ENCODE results near the gene STAT4. TPM values are rescaled to one million over a fixed set of nuclear protein-coding genes. Genes with fewer than 3 reads are reported as not detected.

The STAT4 gene
- total and polyA plus RNA-seq, 2 donors from 2014 or later, result 1.2 to 8.5 TPM

DNA sequence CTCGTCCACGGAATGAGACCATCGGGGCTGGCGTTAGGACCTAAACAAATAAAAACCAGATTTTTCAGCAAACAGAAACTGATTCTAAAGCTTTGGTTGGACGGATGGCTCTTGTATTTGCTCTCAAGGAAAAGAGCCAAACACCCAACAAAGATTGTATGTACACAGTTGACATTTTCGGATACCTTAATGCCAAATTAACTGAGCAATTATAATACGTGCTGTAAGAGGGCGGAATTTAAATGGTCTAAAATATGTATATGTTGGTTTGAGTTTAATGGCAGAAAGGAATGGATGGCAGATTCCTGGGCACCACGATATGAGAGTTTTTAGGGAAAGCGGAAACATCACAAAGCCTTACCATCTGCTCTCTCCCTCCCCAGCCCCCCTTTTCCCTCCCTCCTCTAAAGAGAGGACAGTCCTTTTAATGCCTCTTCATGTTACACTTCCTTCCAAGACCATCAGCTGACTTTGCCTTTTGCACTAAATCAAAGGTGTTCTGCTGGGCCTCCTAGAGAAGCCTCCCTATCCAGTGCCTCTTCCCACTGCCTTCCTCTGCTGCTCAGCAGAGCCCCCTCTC, 170.1 kb downstream of the STAT4 start:
- Histone ChIP-seq H3K27me3 (ENCODE audit: control insufficient read depth, insufficient read depth, low read length) (no peaks in the 10 kb centered on the region), H3K9me3 (ENCODE audit: control insufficient read depth in 2 of 3, insufficient read depth in 1 of 3, low read length in 3 of 3) (no peaks in the 10 kb centered on the region), H3K9ac (ENCODE audit: low read length in 3 of 3) (no peak overlapping the region), H3K4me3 (ENCODE audit: low read length in 3 of 3) (no peak overlapping the region), H3K36me3 (ENCODE audit: control insufficient read depth in 2 of 3, insufficient read depth in 3 of 3, low read length in 3 of 3) (peaks cover 20 to 72% (median 63%) of the 10 kb centered on the region in 3 donors), H3K27ac (ENCODE audit: low read depth in 2 of 2, low read length in 2 of 2) (peak overlapping the region; percentile 75 to 82), H3K4me1 (ENCODE audit: control insufficient read depth in 2 of 3, insufficient read depth in 2 of 3, low read depth in 1 of 3, low read length in 3 of 3) (peaks cover 0 to 12% (median 5%) of the 10 kb centered on the region in 3 donors)
- peak in 3 of 5 donors; percentile 31 to 67 (median 53) for DNase-seq
- intact Hi-C loops (cut with DNase I), result no loop called here
- FAIRE-seq, result no peak
- TF ChIP-seq, protein P1, sequence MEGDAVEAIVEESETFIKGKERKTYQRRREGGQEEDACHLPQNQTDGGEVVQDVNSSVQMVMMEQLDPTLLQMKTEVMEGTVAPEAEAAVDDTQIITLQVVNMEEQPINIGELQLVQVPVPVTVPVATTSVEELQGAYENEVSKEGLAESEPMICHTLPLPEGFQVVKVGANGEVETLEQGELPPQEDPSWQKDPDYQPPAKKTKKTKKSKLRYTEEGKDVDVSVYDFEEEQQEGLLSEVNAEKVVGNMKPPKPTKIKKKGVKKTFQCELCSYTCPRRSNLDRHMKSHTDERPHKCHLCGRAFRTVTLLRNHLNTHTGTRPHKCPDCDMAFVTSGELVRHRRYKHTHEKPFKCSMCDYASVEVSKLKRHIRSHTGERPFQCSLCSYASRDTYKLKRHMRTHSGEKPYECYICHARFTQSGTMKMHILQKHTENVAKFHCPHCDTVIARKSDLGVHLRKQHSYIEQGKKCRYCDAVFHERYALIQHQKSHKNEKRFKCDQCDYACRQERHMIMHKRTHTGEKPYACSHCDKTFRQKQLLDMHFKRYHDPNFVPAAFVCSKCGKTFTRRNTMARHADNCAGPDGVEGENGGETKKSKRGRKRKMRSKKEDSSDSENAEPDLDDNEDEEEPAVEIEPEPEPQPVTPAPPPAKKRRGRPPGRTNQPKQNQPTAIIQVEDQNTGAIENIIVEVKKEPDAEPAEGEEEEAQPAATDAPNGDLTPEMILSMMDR (IDR thresholded peaks at IDR 0.05; ENCODE audit: borderline replicate concordance, extremely low read depth, insufficient read depth), result no peak

DNA sequence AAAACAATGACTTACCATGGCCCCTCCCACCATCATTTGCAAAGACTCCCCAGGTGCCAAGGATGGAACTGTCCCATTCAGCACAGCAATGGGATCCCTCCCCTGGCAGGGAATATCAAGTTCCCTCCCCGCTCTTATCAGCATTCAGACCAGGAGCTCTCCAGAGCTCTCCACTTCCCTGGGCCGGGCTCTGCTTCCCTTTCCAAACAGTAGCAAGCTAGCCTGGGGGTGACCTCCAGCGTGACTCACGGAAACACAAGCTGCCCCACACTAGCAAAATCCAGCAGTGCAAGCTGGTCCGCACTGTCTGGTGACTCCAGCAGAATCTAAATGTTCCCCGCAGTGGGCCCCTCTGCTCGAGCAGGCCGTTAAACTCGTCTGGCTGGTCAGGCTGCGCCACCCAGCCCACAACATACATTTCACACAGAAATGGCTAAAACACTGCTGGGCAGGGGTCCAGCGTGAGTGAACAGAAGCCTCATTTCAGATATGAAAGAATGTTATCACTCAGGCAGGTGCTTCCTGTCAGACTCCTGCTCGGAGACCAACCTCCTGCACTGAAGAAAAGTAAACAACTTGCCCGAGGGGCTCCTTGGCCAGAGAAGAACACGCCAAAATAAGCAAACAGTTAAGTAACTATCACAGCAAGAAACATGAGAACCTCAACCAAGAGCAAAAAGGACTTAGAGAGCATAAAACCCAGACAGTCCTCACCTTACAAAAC, 170.7 kb downstream of the STAT4 start:
- Histone ChIP-seq H3K4me1 (ENCODE audit: control insufficient read depth in 2 of 3, insufficient read depth in 2 of 3, low read depth in 1 of 3, low read length in 3 of 3) (peaks cover 0 to 12% (median 5%) of the 10 kb centered on the region in 3 donors), H3K4me3 (ENCODE audit: low read length in 3 of 3) (no peak overlapping the region), H3K9ac (ENCODE audit: low read length in 3 of 3) (peak overlapping the region in 1 of 3 donors; percentile 29), H3K9me3 (ENCODE audit: control insufficient read depth in 2 of 3, insufficient read depth in 1 of 3, low read length in 3 of 3) (no peaks in the 10 kb centered on the region), H3K36me3 (ENCODE audit: control insufficient read depth in 2 of 3, insufficient read depth in 3 of 3, low read length in 3 of 3) (peaks cover 21 to 71% (median 61%) of the 10 kb centered on the region in 3 donors), H3K27ac (ENCODE audit: low read depth in 2 of 2, low read length in 2 of 2) (peak overlapping the region; percentile 75 to 82), H3K27me3 (ENCODE audit: control insufficient read depth, insufficient read depth, low read length) (no peaks in the 10 kb centered on the region)
- DNase-seq, result peak; percentile 88 to 96 (median 94)
- no peak for FAIRE-seq
- TF ChIP-seq, protein P1 (IDR thresholded peaks at IDR 0.05; ENCODE audit: borderline replicate concordance, extremely low read depth, insufficient read depth), result no peak
- intact Hi-C loops (cut with DNase I), result no loop called here

Other genes with a start within 250 kb of the STAT4 start
- 121 TPM for gene STAT1, start 136.8 kb downstream of the STAT4 start, total RNA-seq
- 37.5 TPM for gene STAT1, start 136.8 kb downstream of the STAT4 start, polyA plus RNA-seq (ENCODE audit: insufficient read depth, low read depth, low replicate concordance)
- 64.8 TPM for gene MYO1B, start 94.4 kb upstream of the STAT4 start, total RNA-seq
- gene MYO1B, start 94.4 kb upstream of the STAT4 start, polyA plus RNA-seq (ENCODE audit: insufficient read depth, low read depth, low replicate concordance), result 24.5 TPM

All from kidney (tissue), 14 donors.